H7 (cell line): ENCODE data around the gene GPATCH1. TPM values are rescaled to one million over a fixed set of nuclear protein-coding genes. Genes with fewer than 3 reads are reported as not detected.

Source experiments
- DNase-seq: peaks from one replicate; pipeline ENCODE4 v3.0.0; 2012
- H3K27me3 ChIP-seq: 2 replicates; pipeline ENCODE4 v1.6.0; 2011; ENCODE audit warnings: mild to moderate bottlenecking, low read length; ENCODE audit not compliant: control insufficient read depth, insufficient read depth
- H3K36me3 ChIP-seq: replicated peaks from 2 replicates; pipeline ENCODE4 v1.5.1; 2011; ENCODE audit warnings: low read length; ENCODE audit not compliant: control insufficient read depth, insufficient read depth
- H3K4me3 ChIP-seq: 2 replicates; pipeline ENCODE4 v1.5.1; 2011; ENCODE audit warnings: low read depth, mild to moderate bottlenecking, control low read depth, low read length, moderate library complexity; ENCODE audit not compliant: insufficient read depth
- total RNA-seq: library from RNA; depleted of rRNA; stranded (reverse); fragments of >200 nt; shearing (Covaris generic); gene quantifications from 2 replicates; pipeline ENCODE4 v1.2.3, GENCODE V29; 2014

The GPATCH1 gene
- total RNA-seq, 1 experiment from 2014 or later, result 5.5 TPM

GRCh38 chr19:33050110-33050509, 30.9 kb upstream of the GPATCH1 start:
- no peak overlapping the region for H3K4me3 ChIP-seq
- no peaks in the 10 kb centered on the region for H3K36me3 ChIP-seq
- H3K27me3 ChIP-seq, result no peaks in the 10 kb centered on the region
- DNase-seq, result no peak

- Histone ChIP-seq H3K4me3 (no peak overlapping the region), H3K36me3 (no peaks in the 10 kb centered on the region), H3K27me3 (no peaks in the 10 kb centered on the region)
- DNase-seq, result no peak
These were observed 28.5 kb upstream of the GPATCH1 start for GRCh38 chr19:33052352-33052972.

GRCh38 chr19:33054623-33055022, 26.4 kb upstream of the GPATCH1 start:
- no peaks in the 10 kb centered on the region for H3K36me3 ChIP-seq
- no peak for DNase-seq
- H3K27me3 ChIP-seq, result no peaks in the 10 kb centered on the region
- no peak overlapping the region for H3K4me3 ChIP-seq

GRCh38 chr19:33055718-33056117, 25.3 kb upstream of the GPATCH1 start:
- Histone ChIP-seq H3K4me3 (no peak overlapping the region), H3K36me3 (no peaks in the 10 kb centered on the region), H3K27me3 (no peaks in the 10 kb centered on the region)
- no peak for DNase-seq

- no peak for DNase-seq
- Histone ChIP-seq H3K36me3 (no peaks in the 10 kb centered on the region), H3K27me3 (peaks cover 11% of the 10 kb centered on the region), H3K4me3 (no peak overlapping the region)
These were observed 20.4 kb upstream of the GPATCH1 start for GRCh38 chr19:33060586-33060985.

GRCh38 chr19:33062902-33063301, 18.1 kb upstream of the GPATCH1 start:
- peak; percentile 49 for DNase-seq
- Histone ChIP-seq H3K4me3 (no peak overlapping the region), H3K36me3 (no peaks in the 10 kb centered on the region), H3K27me3 (peaks cover 11% of the 10 kb centered on the region)

- Histone ChIP-seq H3K27me3 (peaks cover 11% of the 10 kb centered on the region), H3K36me3 (no peaks in the 10 kb centered on the region), H3K4me3 (peak overlapping the region; percentile 70)
- DNase-seq, result no peak
These were observed 17.6 kb upstream of the GPATCH1 start for GRCh38 chr19:33063356-33063752.

- Histone ChIP-seq H3K27me3 (peaks cover 11% of the 10 kb centered on the region), H3K4me3 (peak overlapping the region; percentile 70), H3K36me3 (no peaks in the 10 kb centered on the region)
- peak; percentile 71 for DNase-seq
These were observed 17.1 kb upstream of the GPATCH1 start for GRCh38 chr19:33063753-33064457.

- peaks cover 11% of the 10 kb centered on the region for H3K27me3 ChIP-seq
- no peaks in the 10 kb centered on the region for H3K36me3 ChIP-seq
- peak; percentile 94 for DNase-seq
- H3K4me3 ChIP-seq, result peak overlapping the region; percentile 70
These were observed 16.6 kb upstream of the GPATCH1 start for GRCh38 chr19:33064458-33064791.

GRCh38 chr19:33064792-33065550, 16.0 kb upstream of the GPATCH1 start, which contains the start of gene RHPN2:
TSS of gene RHPN2 (minus strand) at chr19:33064888. CDS start at chr19:33064852, 36 bp downstream.
- peak; percentile 97 for DNase-seq

GRCh38 chr19:33066543-33066942, 14.4 kb upstream of the GPATCH1 start:
- peaks cover 11% of the 10 kb centered on the region for H3K27me3 ChIP-seq
- no peak for DNase-seq
- no peak overlapping the region for H3K4me3 ChIP-seq
- H3K36me3 ChIP-seq, result no peaks in the 10 kb centered on the region

More at GRCh38 chr19:33064792-33065550, 16.0 kb upstream of the GPATCH1 start, which contains the start of gene RHPN2:
- H3K36me3 ChIP-seq, result no peaks in the 10 kb centered on the region
- peak within 1 kb of the TSS; percentile 84 for H3K4me3 ChIP-seq
- H3K27me3 ChIP-seq, result peaks cover 11% of the 10 kb centered on the region

GRCh38 chr19:33067121-33067520, 13.9 kb upstream of the GPATCH1 start:
- Histone ChIP-seq H3K4me3 (no peak overlapping the region), H3K36me3 (no peaks in the 10 kb centered on the region), H3K27me3 (peaks cover 11% of the 10 kb centered on the region)
- no peak for DNase-seq

GRCh38 chr19:33071887-33072286, 9.1 kb upstream of the GPATCH1 start:
- Histone ChIP-seq H3K27me3 (no peaks in the 10 kb centered on the region), H3K36me3 (no peaks in the 10 kb centered on the region), H3K4me3 (no peak overlapping the region)
- DNase-seq, result no peak

- no peak for DNase-seq
- Histone ChIP-seq H3K36me3 (no peaks in the 10 kb centered on the region), H3K27me3 (no peaks in the 10 kb centered on the region), H3K4me3 (no peak overlapping the region)
These were observed 5.5 kb upstream of the GPATCH1 start for GRCh38 chr19:33075519-33075918.
